HG03469 (cell line): ENCODE measurements around the gene SMTNL2.

Source experiments
- ATAC-seq: cut with Tn5 transposase; IDR thresholded peaks from one replicate; pipeline ENCODE4 v1.9.1; 2021; ENCODE audit warnings: mild to moderate bottlenecking, moderate library complexity, moderate number of reproducible peaks; ENCODE audit not compliant: unreplicated experiment

The SMTNL2 gene

GRCh38 chr17:4544951-4545216 lies 39.4 kb upstream of the SMTNL2 start:
- no peak for ATAC-seq

DNA sequence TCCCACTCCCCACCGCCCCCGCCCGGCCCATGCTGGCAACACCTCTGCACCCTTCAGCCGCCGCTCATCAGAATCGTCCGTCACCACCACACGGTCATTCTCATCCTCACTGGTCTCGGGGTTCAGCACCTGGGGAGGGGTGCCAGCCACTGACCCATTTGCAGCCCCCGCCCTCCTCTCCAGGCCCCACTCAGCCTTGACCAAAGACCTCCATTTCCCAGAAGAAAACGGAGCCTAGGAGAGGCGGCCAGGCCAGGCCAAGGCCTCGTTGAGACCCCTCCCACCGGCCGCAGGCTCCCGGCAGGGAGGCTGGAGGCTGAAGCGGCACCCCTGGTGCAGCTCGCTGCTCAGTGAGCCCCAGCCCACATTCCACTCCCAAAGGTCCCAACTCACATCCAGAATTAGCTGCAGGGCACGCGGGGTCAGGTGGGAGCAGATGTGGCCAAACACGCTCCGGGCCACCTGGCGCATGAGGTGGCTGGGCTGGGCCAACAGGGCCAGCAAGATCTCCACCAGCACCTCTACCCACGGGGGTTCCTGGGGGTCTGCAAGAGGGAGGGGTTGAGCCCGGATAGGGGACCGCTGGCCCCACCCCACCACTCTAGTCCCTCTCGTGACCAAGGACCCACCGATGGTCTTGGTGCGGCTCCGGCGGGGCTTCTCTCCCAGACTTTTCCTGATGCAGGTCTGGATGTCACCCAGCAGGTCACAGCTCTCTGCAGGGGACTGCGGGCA lies 38.9 kb upstream of the SMTNL2 start:
- ATAC-seq, result no peak

GRCh38 chr17:4547118-4547906 lies 37.0 kb upstream of the SMTNL2 start:
- no peak for ATAC-seq

- no peak for ATAC-seq
Observed at GRCh38 chr17:4548061-4548461, 36.3 kb upstream of the SMTNL2 start.

DNA sequence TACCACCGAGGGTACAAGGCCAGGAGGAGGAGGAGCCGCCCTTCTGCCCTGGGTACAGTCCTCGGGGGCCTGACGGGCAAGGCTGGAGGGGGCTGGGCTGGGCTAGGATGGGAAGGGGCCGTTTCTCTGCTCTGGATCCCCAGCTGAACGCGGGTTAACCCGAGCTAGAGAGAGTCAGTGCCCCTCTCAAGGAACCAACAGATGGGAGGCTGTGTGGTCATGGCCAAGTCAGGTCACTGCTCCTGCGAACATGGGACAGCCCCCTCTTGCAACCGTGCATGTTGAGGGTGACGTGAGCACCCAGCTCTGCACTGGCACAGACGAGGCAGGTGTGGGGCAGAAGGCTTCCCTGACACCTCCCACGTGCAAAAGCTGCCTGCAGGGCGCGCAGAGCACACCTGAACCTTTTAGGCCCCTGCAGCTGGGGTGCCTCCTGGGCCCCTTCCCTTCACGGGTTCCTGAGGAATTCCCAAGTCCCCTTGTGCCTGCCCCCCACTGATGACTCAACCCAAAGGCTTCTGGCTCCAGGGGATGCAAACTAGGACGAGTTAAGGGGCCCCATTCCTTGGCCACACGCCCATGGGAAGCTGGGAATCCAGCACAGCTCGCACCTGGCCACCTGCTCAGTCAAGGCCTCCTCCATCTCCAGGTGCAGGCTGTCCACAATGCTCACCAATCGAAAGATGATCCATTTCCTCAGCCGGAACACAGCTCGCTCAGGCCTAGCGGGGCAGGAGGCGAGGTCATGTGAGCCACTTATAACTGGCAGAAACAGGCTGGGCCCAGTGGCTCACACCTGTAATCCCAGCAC lies 35.4 kb upstream of the SMTNL2 start:
- no peak for ATAC-seq

DNA sequence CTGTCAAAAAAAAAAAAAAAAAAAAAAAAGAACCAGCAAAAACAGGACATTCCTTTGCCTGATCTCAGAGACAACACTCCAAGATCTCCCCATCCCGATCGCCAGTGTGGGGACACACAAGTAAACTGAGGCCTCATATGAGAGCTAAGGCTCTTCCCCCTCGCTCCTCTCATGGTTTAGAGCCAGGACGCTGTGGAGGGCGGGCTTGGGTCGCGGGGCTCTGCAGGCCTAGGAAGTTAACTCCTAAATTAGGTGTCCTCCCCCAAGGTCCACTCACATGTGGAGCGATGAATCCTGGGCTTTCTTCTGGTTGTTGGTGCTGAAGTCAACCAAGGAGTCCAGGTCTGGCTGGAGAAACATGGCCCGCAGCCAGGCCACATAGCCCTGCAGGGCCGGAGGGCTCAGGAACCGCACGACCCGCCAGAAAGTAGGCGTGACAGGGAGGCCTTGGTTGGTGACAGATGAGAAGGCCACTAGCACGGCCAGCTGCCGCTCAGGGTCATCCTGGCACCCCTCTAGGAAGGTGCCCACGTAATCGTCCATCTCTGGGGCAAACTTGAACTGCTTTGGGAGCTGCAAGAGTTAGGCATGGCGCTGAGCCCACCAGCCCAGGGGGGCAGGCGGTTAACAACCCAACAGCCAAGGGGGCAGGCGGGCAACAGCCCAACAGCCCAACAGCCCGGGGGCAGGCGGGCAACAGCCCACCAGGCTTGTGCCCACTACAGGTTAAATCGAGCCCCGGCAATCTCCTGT lies 34.4 kb upstream of the SMTNL2 start:
- no peak for ATAC-seq

DNA sequence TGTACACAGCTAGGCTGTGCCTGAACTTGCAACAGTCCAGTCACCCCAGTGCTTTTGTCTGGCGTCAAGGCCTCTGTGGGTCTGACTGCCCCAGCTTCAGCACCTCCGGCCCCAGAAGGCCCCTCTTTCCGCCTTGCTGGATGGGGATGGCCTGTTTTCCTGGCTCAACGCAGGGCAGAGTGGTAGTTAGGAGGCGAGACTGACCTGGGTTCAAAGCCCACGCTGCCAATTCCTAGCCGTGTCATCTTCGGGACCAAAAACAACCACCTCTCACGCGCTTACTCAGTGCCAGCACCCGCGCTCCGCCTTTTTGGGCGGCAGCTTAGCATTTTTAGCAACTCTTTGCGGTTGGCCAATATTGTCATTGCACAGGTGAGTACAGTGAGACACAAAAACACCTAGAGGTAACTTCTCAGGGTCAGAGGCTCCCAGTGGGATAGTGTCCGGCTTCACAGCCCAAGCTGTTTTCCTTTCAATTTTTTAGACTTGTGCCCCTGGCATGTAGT lies 33.7 kb upstream of the SMTNL2 start:
- ATAC-seq, result no peak

GRCh38 chr17:4551141-4551540 lies 33.2 kb upstream of the SMTNL2 start:
- no peak for ATAC-seq

GRCh38 chr17:4551796-4552525 lies 32.4 kb upstream of the SMTNL2 start:
- no peak for ATAC-seq

- no peak for ATAC-seq
Observed at GRCh38 chr17:4553669-4554068, 30.7 kb upstream of the SMTNL2 start.

DNA sequence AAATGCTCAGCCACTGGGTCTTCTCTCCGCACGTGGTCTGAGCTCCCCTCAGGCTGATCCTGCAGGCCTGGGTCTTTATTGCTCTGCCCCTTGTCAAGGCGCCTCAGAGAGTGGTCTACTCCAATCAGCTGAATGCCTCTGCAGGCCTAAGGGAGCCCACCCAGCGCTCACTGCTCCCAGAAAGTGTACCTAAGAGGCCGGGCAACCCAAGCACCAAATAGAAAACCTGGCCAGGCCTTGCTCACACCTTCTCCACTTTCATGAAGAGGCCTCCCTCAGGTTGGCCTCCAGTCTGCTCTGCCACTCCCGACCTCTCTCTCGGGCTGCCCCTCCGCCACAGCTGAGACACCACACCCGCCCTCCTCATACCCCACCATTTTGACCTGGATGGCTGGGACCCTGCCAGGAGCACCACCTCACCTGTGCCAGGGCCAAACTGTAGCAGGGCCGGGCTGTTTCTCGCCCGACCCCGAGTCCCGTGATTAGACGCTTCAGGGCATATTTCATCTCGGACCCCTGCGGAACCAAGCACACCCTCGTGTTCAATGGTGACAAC lies 29.8 kb upstream of the SMTNL2 start:
- ATAC-seq, result no peak

GRCh38 chr17:4554997-4555799 lies 29.1 kb upstream of the SMTNL2 start, which contains the start of gene MYBBP1A:
Gene MYBBP1A (minus strand): TSS chr17:4555384. CDS start chr17:4555324, 60 bp downstream.
- ATAC-seq, result peak; percentile 60

GRCh38 chr17:4555873-4556759 lies 28.2 kb upstream of the SMTNL2 start:
- no peak for ATAC-seq

- ATAC-seq, result no peak
Observed at GRCh38 chr17:4556996-4557395, 27.3 kb upstream of the SMTNL2 start.

GRCh38 chr17:4557626-4558346 lies 26.5 kb upstream of the SMTNL2 start:
- no peak for ATAC-seq

GRCh38 chr17:4558347-4558971 lies 25.9 kb upstream of the SMTNL2 start:
- ATAC-seq, result no peak
